Cerebellar cortex (tissue), 1 donor: ENCODE measurements around the gene FBXL17.

Experiments used
- DNase-seq: peaks from one replicate; pipeline ENCODE4 v3.0.0-alpha.2; 2015; ENCODE audit warnings: low spot score

FBXL17 gene

GRCh38 chr5:108090946-108091345, 291.0 kb downstream of the FBXL17 start:
- DNase-seq: no peak

- peak; percentile 60 for DNase-seq
Observed at GRCh38 chr5:108084105-108084504, 297.8 kb downstream of the FBXL17 start.

GRCh38 chr5:108083232-108083631, 298.7 kb downstream of the FBXL17 start:
- DNase-seq: no peak

GRCh38 chr5:108081707-108082106, 300.2 kb downstream of the FBXL17 start:
- DNase-seq: no peak

GRCh38 chr5:108079753-108080152, 302.1 kb downstream of the FBXL17 start:
- no peak for DNase-seq

- DNase-seq: no peak
Observed at GRCh38 chr5:108078882-108079281, 303.0 kb downstream of the FBXL17 start.

- DNase-seq: no peak
Observed at GRCh38 chr5:108078345-108078744, 303.6 kb downstream of the FBXL17 start.

GRCh38 chr5:108074626-108075025, 307.3 kb downstream of the FBXL17 start:
- no peak for DNase-seq

GRCh38 chr5:108064302-108064701, 317.6 kb downstream of the FBXL17 start:
- no peak for DNase-seq

- no peak for DNase-seq
Observed at GRCh38 chr5:108061941-108062340, 320.0 kb downstream of the FBXL17 start.

GRCh38 chr5:108060340-108060739, 321.6 kb downstream of the FBXL17 start:
- no peak for DNase-seq

- DNase-seq: no peak
Observed at GRCh38 chr5:108059334-108059733, 322.6 kb downstream of the FBXL17 start.

- no peak for DNase-seq
Observed at GRCh38 chr5:108054349-108054748, 327.5 kb downstream of the FBXL17 start.

- no peak for DNase-seq
Observed at GRCh38 chr5:108046955-108047670, 334.8 kb downstream of the FBXL17 start.

- DNase-seq: no peak
Observed at GRCh38 chr5:108036482-108036881, 345.4 kb downstream of the FBXL17 start.

- DNase-seq: no peak
Observed at GRCh38 chr5:108028883-108029282, 353.0 kb downstream of the FBXL17 start.

- DNase-seq: peak; percentile 7
Observed at GRCh38 chr5:108028412-108028811, 353.5 kb downstream of the FBXL17 start.

- DNase-seq: no peak
Observed at GRCh38 chr5:108025957-108026356, 355.9 kb downstream of the FBXL17 start.

- DNase-seq: no peak
Observed at GRCh38 chr5:108024986-108025385, 356.9 kb downstream of the FBXL17 start.

- no peak for DNase-seq
Observed at GRCh38 chr5:108016101-108016500, 365.8 kb downstream of the FBXL17 start.

GRCh38 chr5:108006791-108007190, 375.1 kb downstream of the FBXL17 start:
- DNase-seq: no peak

- DNase-seq: no peak
Observed at GRCh38 chr5:108003178-108003577, 378.7 kb downstream of the FBXL17 start.

GRCh38 chr5:108001222-108001621, 380.7 kb downstream of the FBXL17 start:
- DNase-seq: no peak

- no peak for DNase-seq
Observed at GRCh38 chr5:107997338-107997980, 384.4 kb downstream of the FBXL17 start.
